ENCODE data around the gene DDRGK1. TPM values are rescaled to one million over a fixed set of nuclear protein-coding genes. Genes with fewer than 3 reads are reported as not detected.
A peak's percentile ranks its signal among the peaks of the same experiment; 100 is the strongest.

DDRGK1 gene
- total RNA-seq, result 10 to 100 TPM; 83.6 to 89.3 TPM

GRCh38 chr20:3204124-3204794 is at the start of gene DDRGK1:
TSS of gene DDRGK1 (minus strand) at chr20:3204682. CDS start at chr20:3204627, 55 bp downstream.
- peak within 1 kb of the TSS; percentile 96 for H3K27ac Mint-ChIP-seq
- H3K4me3 Mint-ChIP-seq, result peak within 1 kb of the TSS; percentile 94 to 96
- ATAC-seq (replicated peaks in 1 of 2), result peak; percentile 81 to 89
- H3K27me3 Mint-ChIP-seq (ENCODE audit: low read depth), result no peaks in the 10 kb centered on the region
- peak; percentile 91 to 94 for DNase-seq
- no peaks in the 10 kb centered on the region for H3K9me3 Mint-ChIP-seq
- H3K4me1 Mint-ChIP-seq (ENCODE audit: low read depth), result peaks cover 28% of the 10 kb centered on the region
- H3K36me3 Mint-ChIP-seq (ENCODE audit: insufficient read depth in 2 of 2), result peaks cover 7 to 16% of the 10 kb centered on the region in 2 donors

- peaks cover 9% of the 10 kb centered on the region for H3K4me1 Mint-ChIP-seq (ENCODE audit: low read depth)
- DNase-seq (no peak), ATAC-seq (replicated peaks in 1 of 2) (peak; percentile 39 to 52)
- H3K4me3 Mint-ChIP-seq, result no peak overlapping the region
- H3K36me3 Mint-ChIP-seq (ENCODE audit: insufficient read depth in 2 of 2), result no peaks in the 10 kb centered on the region
- no peaks in the 10 kb centered on the region for H3K9me3 Mint-ChIP-seq
- H3K27me3 Mint-ChIP-seq (ENCODE audit: low read depth), result peaks cover 24% of the 10 kb centered on the region
- H3K27ac Mint-ChIP-seq, result no peak overlapping the region
Observed at GRCh38 chr20:3251806-3252205, 47.3 kb upstream of the DDRGK1 start.

GRCh38 chr20:3250091-3250504 is 45.6 kb upstream of the DDRGK1 start:
- H3K27me3 Mint-ChIP-seq (ENCODE audit: low read depth), result peaks cover 30% of the 10 kb centered on the region
- no peaks in the 10 kb centered on the region for H3K36me3 Mint-ChIP-seq (ENCODE audit: insufficient read depth in 2 of 2)
- no peak for ATAC-seq (replicated peaks in 1 of 2)
- no peak overlapping the region for H3K27ac Mint-ChIP-seq
- H3K4me1 Mint-ChIP-seq (ENCODE audit: low read depth), result peaks cover 9% of the 10 kb centered on the region
- no peaks in the 10 kb centered on the region for H3K9me3 Mint-ChIP-seq
- DNase-seq, result no peak
- no peak overlapping the region for H3K4me3 Mint-ChIP-seq

GRCh38 chr20:3248993-3249347 is 44.5 kb upstream of the DDRGK1 start:
- H3K4me1 Mint-ChIP-seq (ENCODE audit: low read depth), result peaks cover 9% of the 10 kb centered on the region
- no peak overlapping the region for H3K27ac Mint-ChIP-seq
- no peaks in the 10 kb centered on the region for H3K36me3 Mint-ChIP-seq (ENCODE audit: insufficient read depth in 2 of 2)
- peaks cover 40% of the 10 kb centered on the region for H3K27me3 Mint-ChIP-seq (ENCODE audit: low read depth)
- DNase-seq (no peak), ATAC-seq (replicated peaks in 1 of 2) (peak in 1 of 2 donors; percentile 22)
- no peaks in the 10 kb centered on the region for H3K9me3 Mint-ChIP-seq
- peak overlapping the region; percentile 66 to 69 for H3K4me3 Mint-ChIP-seq

GRCh38 chr20:3248167-3248992 is 43.9 kb upstream of the DDRGK1 start:
- H3K4me1 Mint-ChIP-seq (ENCODE audit: low read depth), result peaks cover 9% of the 10 kb centered on the region
- H3K4me3 Mint-ChIP-seq, result peak overlapping the region; percentile 66 to 69
- no peaks in the 10 kb centered on the region for H3K9me3 Mint-ChIP-seq
- H3K36me3 Mint-ChIP-seq (ENCODE audit: insufficient read depth in 2 of 2), result no peaks in the 10 kb centered on the region
- DNase-seq (peak; percentile 24 to 25), ATAC-seq (replicated peaks in 1 of 2) (peak; percentile 59 to 63)
- H3K27ac Mint-ChIP-seq, result no peak overlapping the region
- peaks cover 40% of the 10 kb centered on the region for H3K27me3 Mint-ChIP-seq (ENCODE audit: low read depth)

GRCh38 chr20:3247638-3248037 is 43.2 kb upstream of the DDRGK1 start:
- H3K27ac Mint-ChIP-seq, result no peak overlapping the region
- no peak for DNase-seq
- peaks cover 9% of the 10 kb centered on the region for H3K4me1 Mint-ChIP-seq (ENCODE audit: low read depth)
- H3K36me3 Mint-ChIP-seq (ENCODE audit: insufficient read depth in 2 of 2), result no peaks in the 10 kb centered on the region
- H3K9me3 Mint-ChIP-seq, result no peaks in the 10 kb centered on the region
- no peak overlapping the region for H3K4me3 Mint-ChIP-seq
- ATAC-seq (replicated peaks in 1 of 2), result no peak
- peaks cover 40% of the 10 kb centered on the region for H3K27me3 Mint-ChIP-seq (ENCODE audit: low read depth)

GRCh38 chr20:3246682-3247081 is 42.2 kb upstream of the DDRGK1 start:
- ATAC-seq (replicated peaks in 1 of 2) (no peak), DNase-seq (no peak)
- H3K27me3 Mint-ChIP-seq (ENCODE audit: low read depth), result peaks cover 49% of the 10 kb centered on the region
- no peaks in the 10 kb centered on the region for H3K36me3 Mint-ChIP-seq (ENCODE audit: insufficient read depth in 2 of 2)
- peaks cover 9% of the 10 kb centered on the region for H3K4me1 Mint-ChIP-seq (ENCODE audit: low read depth)
- no peaks in the 10 kb centered on the region for H3K9me3 Mint-ChIP-seq
- peak overlapping the region; percentile 57 for H3K27ac Mint-ChIP-seq
- no peak overlapping the region for H3K4me3 Mint-ChIP-seq

GRCh38 chr20:3245711-3246110 is 41.2 kb upstream of the DDRGK1 start:
- H3K4me1 Mint-ChIP-seq (ENCODE audit: low read depth), result peaks cover 9% of the 10 kb centered on the region
- no peak overlapping the region for H3K27ac Mint-ChIP-seq
- H3K27me3 Mint-ChIP-seq (ENCODE audit: low read depth), result peaks cover 58% of the 10 kb centered on the region
- DNase-seq (no peak), ATAC-seq (replicated peaks in 1 of 2) (no peak)
- H3K9me3 Mint-ChIP-seq, result no peaks in the 10 kb centered on the region
- no peak overlapping the region for H3K4me3 Mint-ChIP-seq
- H3K36me3 Mint-ChIP-seq (ENCODE audit: insufficient read depth in 2 of 2), result no peaks in the 10 kb centered on the region

- H3K36me3 Mint-ChIP-seq (ENCODE audit: insufficient read depth in 2 of 2), result no peaks in the 10 kb centered on the region
- H3K4me3 Mint-ChIP-seq, result no peak overlapping the region
- H3K4me1 Mint-ChIP-seq (ENCODE audit: low read depth), result peaks cover 4% of the 10 kb centered on the region
- no peak overlapping the region for H3K27ac Mint-ChIP-seq
- DNase-seq (no peak), ATAC-seq (replicated peaks in 1 of 2) (no peak)
- H3K27me3 Mint-ChIP-seq (ENCODE audit: low read depth), result peaks cover 59% of the 10 kb centered on the region
- H3K9me3 Mint-ChIP-seq, result no peaks in the 10 kb centered on the region
Observed at GRCh38 chr20:3245156-3245555, 40.7 kb upstream of the DDRGK1 start.

- no peak for DNase-seq
- Mint-ChIP-seq H3K36me3 (ENCODE audit: insufficient read depth in 2 of 2) (peaks cover 0 to 2% of the 10 kb centered on the region in 2 donors), H3K4me3 (no peak overlapping the region), H3K4me1 (ENCODE audit: low read depth) (peaks cover 5% of the 10 kb centered on the region), H3K27me3 (ENCODE audit: low read depth) (peaks cover 59% of the 10 kb centered on the region), H3K27ac (no peak overlapping the region), H3K9me3 (no peaks in the 10 kb centered on the region)
- no peak for ATAC-seq (replicated peaks in 1 of 2)
Observed at GRCh38 chr20:3244613-3245012, 40.1 kb upstream of the DDRGK1 start.

- Mint-ChIP-seq H3K27me3 (ENCODE audit: low read depth) (peaks cover 60% of the 10 kb centered on the region), H3K27ac (no peak overlapping the region)
Observed at GRCh38 chr20:3243718-3244358, 39.4 kb upstream of the DDRGK1 start.

GRCh38 chr20:3242172-3242692 is 37.8 kb upstream of the DDRGK1 start:
- DNase-seq, result no peak
- peaks cover 0 to 5% of the 10 kb centered on the region in 2 donors for H3K36me3 Mint-ChIP-seq (ENCODE audit: insufficient read depth in 2 of 2)
- H3K27ac Mint-ChIP-seq, result no peak overlapping the region
- peaks cover 57% of the 10 kb centered on the region for H3K27me3 Mint-ChIP-seq (ENCODE audit: low read depth)
- no peaks in the 10 kb centered on the region for H3K9me3 Mint-ChIP-seq
- peaks cover 6% of the 10 kb centered on the region for H3K4me1 Mint-ChIP-seq (ENCODE audit: low read depth)
- H3K4me3 Mint-ChIP-seq, result no peak overlapping the region
- ATAC-seq (replicated peaks in 1 of 2), result no peak

More at GRCh38 chr20:3243718-3244358, 39.4 kb upstream of the DDRGK1 start:
- H3K4me1 Mint-ChIP-seq (ENCODE audit: low read depth), result peaks cover 6% of the 10 kb centered on the region
- peaks cover 0 to 5% of the 10 kb centered on the region in 2 donors for H3K36me3 Mint-ChIP-seq (ENCODE audit: insufficient read depth in 2 of 2)
- ATAC-seq (replicated peaks in 1 of 2) (no peak), DNase-seq (no peak)
- no peak overlapping the region for H3K4me3 Mint-ChIP-seq
- H3K9me3 Mint-ChIP-seq, result no peaks in the 10 kb centered on the region

Measured in activated T-cell treated with anti-CD3 and anti-CD28 coated beads, Interleukin-2, amount 50 U/mL, for 72 hours (primary cell).